ENCODE measurements around the gene PM20D1. TPM values are rescaled to one million over a fixed set of nuclear protein-coding genes. Genes with fewer than 3 reads are reported as not detected.

Gene PM20D1
- total RNA-seq, 1 donor from 2014 or later, result not detected

- H3K36me3 Mint-ChIP-seq (ENCODE audit: low read depth, unreplicated experiment), result peaks cover 15% of the 10 kb centered on the region
- H3K27me3 Mint-ChIP-seq (ENCODE audit: unreplicated experiment), result peaks cover 13% of the 10 kb centered on the region
- no peak overlapping the region for H3K27ac Mint-ChIP-seq (ENCODE audit: unreplicated experiment)
- peak; percentile 30 for TF ChIP-seq CTCF (IDR thresholded peaks at IDR 0.05; ENCODE audit: unreplicated experiment)
- H3K4me1 Mint-ChIP-seq (ENCODE audit: unreplicated experiment), result peaks cover 40% of the 10 kb centered on the region
- H3K9me3 Mint-ChIP-seq (ENCODE audit: unreplicated experiment), result no peaks in the 10 kb centered on the region
- peak; percentile 25 for DNase-seq (ENCODE audit: low spot score)
- H3K4me3 Mint-ChIP-seq (ENCODE audit: unreplicated experiment), result peak overlapping the region; percentile 63
Measured at GRCh38 chr1:205810448-205811157, 39.3 kb downstream of the PM20D1 start.

- Mint-ChIP-seq H3K27me3 (ENCODE audit: unreplicated experiment) (peaks cover 13% of the 10 kb centered on the region), H3K4me3 (ENCODE audit: unreplicated experiment) (no peak overlapping the region), H3K9me3 (ENCODE audit: unreplicated experiment) (no peaks in the 10 kb centered on the region), H3K36me3 (ENCODE audit: low read depth, unreplicated experiment) (peaks cover 15% of the 10 kb centered on the region), H3K4me1 (ENCODE audit: unreplicated experiment) (peaks cover 43% of the 10 kb centered on the region), H3K27ac (ENCODE audit: unreplicated experiment) (no peak overlapping the region)
- no peak for TF ChIP-seq CTCF (IDR thresholded peaks at IDR 0.05; ENCODE audit: unreplicated experiment)
- DNase-seq (ENCODE audit: low spot score), result no peak
Measured at GRCh38 chr1:205809942-205810345, 40.0 kb downstream of the PM20D1 start.

- peaks cover 13% of the 10 kb centered on the region for H3K27me3 Mint-ChIP-seq (ENCODE audit: unreplicated experiment)
- H3K4me1 Mint-ChIP-seq (ENCODE audit: unreplicated experiment), result peaks cover 43% of the 10 kb centered on the region
- no peak for TF ChIP-seq CTCF (IDR thresholded peaks at IDR 0.05; ENCODE audit: unreplicated experiment)
- peaks cover 15% of the 10 kb centered on the region for H3K36me3 Mint-ChIP-seq (ENCODE audit: low read depth, unreplicated experiment)
- no peak overlapping the region for H3K4me3 Mint-ChIP-seq (ENCODE audit: unreplicated experiment)
- no peaks in the 10 kb centered on the region for H3K9me3 Mint-ChIP-seq (ENCODE audit: unreplicated experiment)
- no peak overlapping the region for H3K27ac Mint-ChIP-seq (ENCODE audit: unreplicated experiment)
- DNase-seq (ENCODE audit: low spot score), result no peak
Measured at GRCh38 chr1:205809469-205809868, 40.5 kb downstream of the PM20D1 start.

- no peak overlapping the region for H3K4me3 Mint-ChIP-seq (ENCODE audit: unreplicated experiment)
Measured at GRCh38 chr1:205805082-205805711, 44.7 kb downstream of the PM20D1 start.

More at GRCh38 chr1:205805082-205805711, 44.7 kb downstream of the PM20D1 start:
- peaks cover 14% of the 10 kb centered on the region for H3K4me1 Mint-ChIP-seq (ENCODE audit: unreplicated experiment)
- no peaks in the 10 kb centered on the region for H3K27me3 Mint-ChIP-seq (ENCODE audit: unreplicated experiment)
- H3K36me3 Mint-ChIP-seq (ENCODE audit: low read depth, unreplicated experiment), result peaks cover 14% of the 10 kb centered on the region
- H3K9me3 Mint-ChIP-seq (ENCODE audit: unreplicated experiment), result no peaks in the 10 kb centered on the region
- no peak for TF ChIP-seq CTCF (IDR thresholded peaks at IDR 0.05; ENCODE audit: unreplicated experiment)
- DNase-seq (ENCODE audit: low spot score), result no peak
- H3K27ac Mint-ChIP-seq (ENCODE audit: unreplicated experiment), result no peak overlapping the region
